NK-92 (cell line): Measurements from ENCODE around the gene SH3RF2.

Experiments
- DNase-seq: peaks from one replicate; lab custom pipeline; 2025; ENCODE audit not compliant: unreplicated experiment; lab: John Stamatoyannopoulos, UW

The SH3RF2 gene

DNA sequence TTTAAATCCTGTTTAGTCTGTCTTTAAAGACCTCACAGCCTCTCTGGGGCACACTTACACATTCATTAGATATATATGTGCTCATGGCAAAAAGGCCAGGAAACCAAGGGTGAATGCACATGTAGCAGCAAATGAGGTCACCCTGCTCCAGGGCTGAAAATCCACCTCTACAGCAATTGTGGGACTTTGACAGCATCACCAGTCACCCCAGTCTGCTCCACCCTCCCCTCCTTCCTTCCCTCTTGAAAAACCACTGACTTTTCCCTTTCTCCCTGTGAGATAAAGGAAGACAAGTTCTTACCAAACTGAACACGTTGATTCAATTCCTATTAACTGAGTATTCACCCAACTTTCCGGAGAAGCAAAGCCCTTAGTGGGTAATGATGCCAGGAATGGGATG, 15.2 kb upstream of the SH3RF2 start:
- DNase-seq: no peak

DNA sequence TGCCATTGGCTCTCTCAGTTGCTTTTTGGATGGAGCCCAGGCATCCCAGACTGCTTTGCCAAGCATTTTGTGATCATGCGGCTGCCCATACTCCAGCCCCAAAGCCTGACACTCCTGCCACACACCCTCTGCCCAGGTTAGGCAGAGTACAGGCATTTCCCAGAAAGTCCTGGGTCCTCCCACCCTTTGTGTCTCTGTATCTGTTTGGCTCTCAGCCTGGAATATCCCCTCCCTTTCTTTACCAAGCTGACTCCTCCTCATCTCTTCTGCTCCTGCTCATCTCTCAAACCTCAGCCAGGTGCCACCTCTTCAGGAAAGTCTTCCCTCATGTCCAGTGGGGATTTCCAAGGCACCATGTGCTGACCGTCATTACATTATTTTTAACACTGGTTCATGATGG, 14.3 kb upstream of the SH3RF2 start:
- no peak for DNase-seq

DNA sequence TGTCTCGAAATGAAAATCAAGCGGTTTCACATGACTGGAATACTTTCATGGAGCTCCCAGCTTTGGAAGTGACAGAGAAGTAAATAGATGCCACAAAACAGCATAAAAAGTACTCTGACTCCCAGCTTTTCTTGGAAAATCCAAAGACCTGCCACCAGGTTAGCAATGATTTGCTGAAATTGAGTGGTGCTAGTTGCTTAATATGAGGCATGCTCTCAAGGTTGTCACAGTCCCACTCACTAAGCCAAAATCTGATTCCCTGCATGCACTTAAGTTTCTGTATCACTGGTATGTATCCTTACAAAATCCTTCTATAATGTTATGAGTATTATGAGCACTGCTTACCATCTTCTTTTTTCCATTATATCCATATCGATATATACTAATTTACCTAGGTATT, 13.0 kb upstream of the SH3RF2 start:
- DNase-seq: no peak

DNA sequence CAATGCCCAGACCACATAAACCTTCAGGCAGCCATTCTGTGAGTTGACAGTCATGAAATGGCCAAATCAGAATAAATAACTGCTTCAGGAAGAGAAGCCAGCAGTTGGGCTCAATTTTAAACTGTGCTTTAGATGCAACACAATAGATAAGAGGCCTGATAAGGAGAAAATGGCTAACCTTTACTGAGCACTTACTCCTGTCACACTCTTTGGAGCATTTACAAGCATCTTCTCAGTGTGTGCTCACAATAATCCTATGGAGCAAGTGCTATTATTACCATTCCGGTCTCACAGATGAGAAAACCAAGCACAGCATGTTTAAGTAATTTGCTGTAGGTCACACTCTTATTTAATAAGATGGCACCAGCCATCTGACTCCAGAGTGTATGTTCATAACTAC, 11.5 kb upstream of the SH3RF2 start:
- no peak for DNase-seq

- no peak for DNase-seq
These were observed 11.0 kb upstream of the SH3RF2 start for GRCh38 chr5:145925353-145925752.

DNA sequence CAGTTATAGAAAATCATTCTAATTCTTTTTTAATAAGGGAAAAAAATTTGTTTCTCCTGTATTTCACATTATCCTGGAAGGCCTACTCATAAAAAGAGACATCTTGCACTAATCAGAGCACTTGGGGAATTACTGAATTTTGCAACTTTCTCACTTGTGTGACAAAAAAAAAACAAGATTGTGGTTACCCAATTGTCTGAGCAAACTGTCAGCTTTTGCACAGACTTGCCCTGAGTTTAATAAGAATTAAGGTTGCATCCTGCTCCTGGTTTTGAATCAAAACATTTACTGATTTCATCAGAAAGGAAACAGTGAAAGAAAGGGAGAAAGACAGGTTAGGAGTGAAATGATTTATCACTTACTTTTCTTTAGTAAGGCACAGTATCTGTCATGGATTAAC, 10.6 kb upstream of the SH3RF2 start:
- DNase-seq: no peak

GRCh38 chr5:145931718-145932117, 4.7 kb upstream of the SH3RF2 start:
- DNase-seq: no peak

DNA sequence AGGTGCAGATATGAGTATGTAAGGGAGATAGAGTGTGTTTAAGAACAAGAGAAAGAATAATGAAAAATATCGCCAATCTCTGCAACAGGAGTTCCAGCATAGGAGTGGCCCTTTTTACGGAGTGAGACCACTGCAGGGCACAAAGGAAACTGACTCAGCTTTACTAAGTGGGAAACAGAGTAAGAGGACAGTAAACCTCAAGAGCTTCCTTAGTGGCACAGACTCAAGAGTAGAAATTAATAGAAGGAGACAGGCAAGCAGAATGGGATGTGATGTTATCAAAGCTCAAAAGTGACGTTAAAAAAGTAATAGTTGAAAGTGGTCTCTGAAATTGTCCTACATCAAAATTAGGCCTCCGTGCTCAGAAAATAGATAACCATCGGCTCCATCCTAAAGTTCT, 2.1 kb upstream of the SH3RF2 start:
- no peak for DNase-seq

- no peak for DNase-seq
These were observed 1.3 kb downstream of the SH3RF2 start for GRCh38 chr5:145937432-145938250.

DNA sequence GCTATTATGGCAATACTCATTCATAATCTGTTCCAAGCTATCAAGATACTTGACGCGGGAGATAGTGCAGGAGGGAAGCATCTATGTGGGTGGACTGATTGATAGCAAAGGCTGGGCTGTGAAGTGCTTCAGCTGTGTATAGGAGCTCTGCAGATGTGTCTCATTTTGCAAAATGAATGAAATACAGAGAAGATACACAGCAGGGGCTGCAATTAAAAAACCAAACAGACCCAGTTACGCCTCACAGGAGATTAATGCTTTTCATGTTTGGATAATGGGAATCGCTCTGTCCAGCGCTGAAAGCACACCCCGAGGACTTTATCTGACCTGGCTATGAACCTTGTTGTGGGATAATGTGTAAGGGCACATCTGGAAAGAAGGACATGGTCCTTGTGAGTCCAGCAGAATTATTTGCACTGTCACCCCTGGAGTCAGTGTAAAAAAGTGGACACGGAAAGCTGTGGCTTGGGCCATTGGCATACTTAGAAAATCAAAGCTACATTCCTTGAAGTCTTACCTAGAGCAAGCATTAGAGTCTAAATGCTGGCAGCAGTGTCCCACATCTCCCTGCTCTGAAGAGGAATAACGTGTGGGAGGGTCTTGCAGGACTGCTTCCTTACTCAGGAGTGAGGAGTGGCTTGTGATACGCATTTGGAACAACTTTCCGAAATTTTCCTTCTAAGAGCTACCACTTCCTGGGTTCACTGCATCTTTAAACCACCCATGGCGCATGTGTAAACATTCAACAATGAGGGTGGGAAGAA, 2.6 kb downstream of the SH3RF2 start:
- no peak for DNase-seq

DNA sequence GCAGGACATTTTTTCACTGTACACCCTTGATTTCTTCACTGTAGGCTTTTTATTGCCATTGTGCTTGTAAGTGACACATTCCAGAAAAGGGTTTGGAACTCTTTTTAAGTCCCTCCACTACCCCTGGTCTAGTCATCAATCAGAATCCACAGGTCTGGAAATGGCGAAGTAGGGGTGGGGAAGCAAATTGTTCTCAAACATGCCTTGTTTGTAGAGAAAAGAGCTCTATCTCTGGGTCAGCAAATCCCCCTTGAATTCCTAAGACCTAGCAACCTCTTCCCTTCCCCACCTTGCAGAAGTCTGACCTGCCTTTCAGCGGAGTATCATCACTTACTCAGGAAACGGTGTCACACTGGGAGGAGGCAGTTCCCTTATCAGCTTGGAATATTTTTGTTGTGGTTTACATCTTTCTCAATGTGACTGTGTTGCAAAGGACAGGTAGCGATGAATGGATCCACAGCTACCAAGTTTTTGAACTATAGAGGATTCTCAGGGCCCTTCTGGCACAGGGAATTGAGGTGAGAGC, 3.2 kb downstream of the SH3RF2 start:
- no peak for DNase-seq

DNA sequence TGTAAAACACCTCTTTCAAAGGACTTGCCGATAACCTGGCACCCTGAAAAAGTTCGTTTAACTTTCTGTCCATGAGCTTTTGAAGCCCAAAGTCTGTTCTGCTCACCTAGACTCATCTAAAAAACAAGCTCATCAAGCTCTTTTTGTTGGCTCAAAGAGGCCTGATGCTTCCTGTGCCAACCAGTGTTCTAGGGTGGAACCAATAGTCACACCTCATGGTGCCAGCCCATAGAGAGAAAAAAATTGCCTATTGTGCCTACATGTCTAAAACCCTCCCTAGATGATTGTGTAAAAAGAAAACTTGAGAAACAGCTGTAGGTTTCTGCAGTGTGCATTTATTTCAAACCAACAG, 4.7 kb downstream of the SH3RF2 start:
- no peak for DNase-seq

DNA sequence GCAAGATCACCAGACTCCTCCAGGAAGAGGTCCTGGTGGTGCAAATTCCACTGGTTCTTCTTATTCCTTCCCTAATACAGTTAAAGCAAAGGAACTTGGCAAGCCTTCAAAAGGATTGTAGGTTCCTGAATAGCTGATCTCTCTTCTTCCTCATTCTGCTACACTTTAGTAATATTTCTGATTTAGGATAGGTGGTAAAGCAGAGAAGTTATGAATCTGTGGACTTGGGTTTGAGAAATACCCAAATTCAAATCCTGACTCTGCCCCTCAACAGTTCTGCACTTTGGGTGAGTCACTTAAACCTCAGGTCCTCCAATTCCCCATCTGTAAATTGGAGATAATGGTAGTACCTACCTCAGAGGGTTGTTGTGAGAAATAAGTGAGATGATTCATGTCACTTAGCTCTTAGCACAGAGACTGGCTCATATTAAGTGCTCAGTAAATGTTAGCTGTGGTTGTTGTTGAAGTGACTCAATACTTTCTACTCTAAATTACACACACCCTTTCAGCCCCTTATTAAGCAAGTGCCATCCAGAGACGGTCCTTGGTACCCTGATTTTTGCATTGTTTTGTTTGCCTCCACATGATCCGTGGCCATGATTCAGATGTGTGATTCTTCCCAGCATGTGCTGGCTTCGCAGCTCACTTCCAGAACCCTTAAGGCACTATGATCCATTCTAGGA, 5.2 kb downstream of the SH3RF2 start:
- DNase-seq: no peak

DNA sequence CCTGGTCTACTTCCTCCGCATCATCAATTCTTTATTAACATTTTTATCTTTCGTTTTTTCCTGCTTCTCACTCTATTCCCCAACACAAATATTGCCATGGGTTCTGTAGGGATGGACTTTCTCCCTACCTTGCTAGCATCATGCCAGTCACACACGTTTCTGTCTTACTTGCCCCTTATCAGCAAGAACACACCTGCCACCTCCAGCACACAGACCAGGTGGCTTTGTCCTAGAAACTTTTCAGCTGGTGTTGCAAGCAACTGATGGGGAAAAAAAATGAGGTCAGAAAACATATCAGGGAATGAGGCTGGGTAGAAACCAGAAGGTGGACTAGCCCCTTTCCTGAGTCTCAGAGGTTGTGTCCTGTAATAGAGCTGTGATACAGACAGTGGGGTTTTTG, 5.8 kb downstream of the SH3RF2 start:
- DNase-seq: no peak

DNA sequence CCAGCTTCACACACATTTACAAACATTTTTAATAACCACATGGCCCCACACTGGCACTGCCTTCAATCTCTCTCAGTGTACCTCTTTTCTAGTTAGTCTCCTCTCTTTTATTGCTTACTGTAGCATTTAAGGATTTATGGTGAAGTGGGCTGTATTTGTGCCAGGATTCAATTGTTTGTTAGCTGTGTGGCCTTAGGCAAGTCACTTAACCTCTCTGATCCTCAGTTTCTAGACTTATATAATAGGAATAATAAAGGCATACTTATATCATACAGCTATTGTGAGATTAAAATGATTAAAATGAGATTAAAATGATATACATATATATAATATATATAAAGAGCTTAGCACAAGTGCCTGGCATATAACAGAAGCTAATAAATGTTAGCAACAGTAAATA, 6.4 kb downstream of the SH3RF2 start:
- DNase-seq: no peak

- DNase-seq: no peak
These were observed 7.3 kb downstream of the SH3RF2 start for GRCh38 chr5:145943674-145944121.

DNA sequence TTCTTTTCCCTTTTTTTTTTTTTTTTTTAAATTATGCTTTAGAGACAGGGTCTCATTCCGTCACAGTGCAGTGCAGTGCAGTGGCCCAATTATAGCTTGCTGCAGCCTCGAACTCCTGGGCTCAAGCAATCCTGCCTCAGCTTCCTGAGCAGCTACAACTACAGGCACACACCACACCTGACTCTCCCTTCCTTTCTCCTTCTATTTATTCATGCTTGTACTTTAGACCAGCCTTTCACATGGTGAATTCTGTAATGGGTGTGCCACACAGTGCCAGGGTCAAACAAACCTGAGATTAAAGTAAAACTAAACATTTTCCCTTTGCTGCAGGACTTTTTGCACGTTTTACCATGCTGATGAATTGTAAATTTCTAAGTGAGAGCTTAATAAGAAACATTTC, 8.0 kb downstream of the SH3RF2 start:
- no peak for DNase-seq

GRCh38 chr5:145945620-145946111, 9.3 kb downstream of the SH3RF2 start:
- DNase-seq: no peak

GRCh38 chr5:145946112-145946861, 9.9 kb downstream of the SH3RF2 start:
- no peak for DNase-seq

DNA sequence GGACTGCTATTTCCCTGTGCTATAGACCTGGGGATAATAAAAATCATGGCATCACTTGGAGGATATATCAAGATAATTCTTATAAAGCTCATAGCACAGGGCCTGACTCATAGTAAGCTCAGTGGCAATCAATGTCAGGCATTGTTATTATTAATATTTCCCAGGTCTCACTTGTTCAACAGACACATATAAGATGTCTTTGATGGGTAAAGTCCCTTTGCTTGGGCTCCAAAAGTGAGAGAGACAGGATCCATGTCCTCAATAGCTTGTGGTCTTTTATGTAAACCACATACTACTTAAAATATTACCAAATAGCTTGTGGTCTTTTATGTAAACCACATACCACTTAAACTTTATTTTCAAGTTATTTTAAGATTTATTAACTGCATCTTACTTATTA, 11.2 kb downstream of the SH3RF2 start:
- DNase-seq: no peak

DNA sequence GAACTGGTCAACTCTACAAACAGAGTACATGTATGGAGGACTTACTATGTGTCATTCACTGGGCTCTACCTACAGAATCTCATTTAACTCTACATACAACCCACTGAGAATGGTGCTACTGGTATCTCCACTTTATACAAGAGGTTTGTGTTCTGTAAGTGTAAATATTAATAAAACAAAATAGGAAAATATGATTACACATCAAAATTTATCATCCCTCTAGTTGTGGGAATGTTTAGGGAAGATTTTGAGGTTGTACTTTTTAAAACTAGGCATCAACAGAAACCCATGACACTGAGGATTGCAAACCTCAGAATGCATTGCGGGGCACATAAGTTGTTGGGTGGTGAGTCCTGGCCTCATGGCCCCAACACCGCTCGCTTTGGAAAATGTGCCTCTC, 11.7 kb downstream of the SH3RF2 start:
- no peak for DNase-seq
